ENCODE data around the gene ARHGEF11. TPM values are rescaled to one million over a fixed set of nuclear protein-coding genes. Genes with fewer than 3 reads are reported as not detected.
A peak's percentile ranks its signal among the peaks of the same experiment; 100 is the strongest.

Gene ARHGEF11
- total and polyA plus RNA-seq, 9 of the 15 experiments (the other 6 are each of a cell fraction or from before 2014, with no cell fraction given), result 0.14 to 15.5 (median 9.0) TPM

GRCh38 chr1:156995412-156995811 is 50.1 kb downstream of the ARHGEF11 start (continued):
- TF ChIP-seq REST (IDR thresholded peaks at IDR 0.05; ENCODE audit: borderline replicate concordance) (no peak), REST (CRISPR knock-in tag; IDR thresholded peaks at IDR 0.05; ENCODE audit: low read depth) (no peak), FOXO4 (CRISPR knock-in tag; IDR thresholded peaks at IDR 0.05) (no peak), ETV5 (CRISPR knock-in tag; IDR thresholded peaks at IDR 0.05; ENCODE audit: low read depth) (no peak), HDAC2 (IDR thresholded peaks at IDR 0.05) (no peak), TGIF2 (CRISPR knock-in tag; IDR thresholded peaks at IDR 0.05) (no peak), ZNF384 (IDR thresholded peaks at IDR 0.05; ENCODE audit: low read depth, low read length) (0 out of 2 replicates have a peak, but pooled peaks have one; percentile 17), ZBTB8A (IDR thresholded peaks at IDR 0.05; ENCODE audit: partially characterized antibody) (no peak), THRAP3 (IDR thresholded peaks at IDR 0.05; ENCODE audit: borderline replicate concordance) (no peak), CEBPB (tag; IDR thresholded peaks at IDR 0.05) (peak; percentile 52; the same call in 1 of the 2 replicates), YY1 (IDR thresholded peaks at IDR 0.05; ENCODE audit: borderline replicate concordance in 1 of 3, control insufficient read depth in 1 of 3, extremely low read depth in 1 of 3, insufficient read depth in 3 of 3, insufficient read length in 1 of 3, insufficient replicate concordance in 2 of 3, low read depth in 1 of 3, low read length in 2 of 3) (no peak), KHSRP (IDR thresholded peaks at IDR 0.05) (no peak), NRF1 (conservative IDR thresholded peaks at IDR 0.05 in 1 of 2, IDR thresholded peaks at IDR 0.05 in 1 of 2) (no peak), ZNF717 (CRISPR knock-in tag; IDR thresholded peaks at IDR 0.05) (no peak), BCOR (IDR thresholded peaks at IDR 0.05) (no peak), CEBPG (CRISPR knock-in tag; IDR thresholded peaks at IDR 0.05) (no peak; the same call in 1 of the 2 replicates), CEBPG (tag; conservative IDR thresholded peaks at IDR 0.05 in 1 of 2, IDR thresholded peaks at IDR 0.05 in 1 of 2) (0 out of 4 replicates have a peak, but pooled peaks of 1 of the 2 experiments have one; percentile 28), PHF21A (IDR thresholded peaks at IDR 0.05; ENCODE audit: borderline replicate concordance, low read depth) (no peak), RFX7 (CRISPR knock-in tag; IDR thresholded peaks at IDR 0.05) (no peak), NFYB (IDR thresholded peaks at IDR 0.05; ENCODE audit: extremely low read depth, insufficient read length) (no peak), TCF15 (CRISPR knock-in tag; IDR thresholded peaks at IDR 0.05) (no peak)

Measured in K562 (cell line).